H9 (cell line): ENCODE results near the gene ARMC9. TPM values are rescaled to one million over a fixed set of nuclear protein-coding genes. Genes with fewer than 3 reads are reported as not detected.

ENCODE experiments used
- DNase-seq: peaks from one replicate; pipeline ENCODE4 v3.0.0-alpha.2; 2017
- H2AFZ ChIP-seq: one replicate; pipeline ENCODE4 v1.6.1; 2013; ENCODE audit warnings: mild to moderate bottlenecking, low read length, control low read depth, moderate library complexity
- H2AK5ac ChIP-seq: 2 replicates; pipeline ENCODE4 v1.6.1; 2013; ENCODE audit warnings: low read length, control low read depth, mixed read lengths; ENCODE audit not compliant: insufficient read length
- H2BK120ac ChIP-seq: one replicate; pipeline ENCODE4 v1.6.1; 2013; ENCODE audit warnings: low read depth, mild to moderate bottlenecking, low read length, control low read depth, inconsistent platforms; ENCODE audit not compliant: poor library complexity, severe bottlenecking
- H2BK12ac ChIP-seq: 2 replicates; pipeline ENCODE4 v1.6.1; 2013; ENCODE audit warnings: low read length, control low read depth, mixed read lengths, low read depth; ENCODE audit not compliant: insufficient read length
- H2BK15ac ChIP-seq: 2 replicates; pipeline ENCODE4 v1.6.1; 2013; ENCODE audit warnings: low read depth, low read length, control low read depth
- H2BK20ac ChIP-seq: one replicate; pipeline ENCODE4 v1.6.1; 2013; ENCODE audit warnings: low read depth, mild to moderate bottlenecking, low read length, control low read depth, inconsistent platforms; ENCODE audit not compliant: poor library complexity, severe bottlenecking
- H2BK5ac ChIP-seq: 2 replicates; pipeline ENCODE4 v1.6.1; 2013; ENCODE audit warnings: low read length, control low read depth, mixed read lengths; ENCODE audit not compliant: insufficient read length
- H3K14ac ChIP-seq: 2 replicates; pipeline ENCODE4 v1.6.1; 2013; ENCODE audit warnings: low read length, control low read depth; ENCODE audit not compliant: insufficient read depth
- H3K18ac ChIP-seq: 2 replicates; pipeline ENCODE4 v1.6.1; 2013; ENCODE audit warnings: low read depth, mild to moderate bottlenecking, mixed read lengths, low read length, control low read depth; ENCODE audit not compliant: insufficient read length
- H3K23ac ChIP-seq: 2 replicates; pipeline ENCODE4 v1.6.1; 2013; ENCODE audit warnings: low read length, control low read depth, mixed read lengths, low read depth; ENCODE audit not compliant: insufficient read length
- H3K23me2 ChIP-seq: 2 replicates; pipeline ENCODE4 v1.6.1; 2013; ENCODE audit warnings: low read depth, mild to moderate bottlenecking, mixed read lengths, low read length, control low read depth; ENCODE audit not compliant: insufficient read length, poor library complexity, severe bottlenecking
- H3K27ac ChIP-seq: 2 replicates; pipeline ENCODE4 v1.5.1; 2013; ENCODE audit warnings: low read length, control low read depth, mixed read lengths, low read depth; ENCODE audit not compliant: insufficient read length
- H3K27me3 ChIP-seq: 2 replicates; pipeline ENCODE4 v1.6.1; 2013; ENCODE audit warnings: low read length, control low read depth, inconsistent platforms; ENCODE audit not compliant: insufficient read depth
- H3K4ac ChIP-seq: 2 replicates; pipeline ENCODE4 v1.6.1; 2013; ENCODE audit warnings: low read depth, mild to moderate bottlenecking, control low read depth, inconsistent platforms, low read length, moderate library complexity
- H3K4me1 ChIP-seq: 2 replicates; pipeline ENCODE4 v1.6.1; 2013; ENCODE audit warnings: low read length, control low read depth, inconsistent platforms; ENCODE audit not compliant: insufficient read depth
- H3K4me2 ChIP-seq: 2 replicates; pipeline ENCODE4 v1.6.1; 2013; ENCODE audit warnings: low read length, control low read depth, mixed read lengths; ENCODE audit not compliant: insufficient read length, insufficient read depth
- H3K56ac ChIP-seq: 2 replicates; pipeline ENCODE4 v1.6.1; 2013; ENCODE audit warnings: low read depth, mild to moderate bottlenecking, mixed read lengths, low read length, control low read depth; ENCODE audit not compliant: insufficient read length
- H3K79me1 ChIP-seq: 2 replicates; pipeline ENCODE4 v1.6.1; 2013; ENCODE audit warnings: low read depth, mild to moderate bottlenecking, moderate library complexity, low read length, control low read depth, inconsistent platforms; ENCODE audit not compliant: insufficient read depth, poor library complexity, severe bottlenecking
- H3K79me2 ChIP-seq: 2 replicates; pipeline ENCODE4 v1.6.1; 2013; ENCODE audit warnings: low read length, control low read depth, inconsistent platforms; ENCODE audit not compliant: insufficient read depth
- H3K9ac ChIP-seq: 2 replicates; pipeline ENCODE4 v1.6.1; 2013; ENCODE audit warnings: low read length, control low read depth, mixed read lengths; ENCODE audit not compliant: insufficient read length; ENCODE audit errors: extremely low read depth
- H3K9me3 ChIP-seq: one replicate; pipeline ENCODE4 v1.6.1; 2013; ENCODE audit warnings: low read depth, low read length, inconsistent platforms; ENCODE audit not compliant: control insufficient read depth
- H3T11ph ChIP-seq: one replicate; pipeline ENCODE4 v1.6.1; 2013; ENCODE audit warnings: mild to moderate bottlenecking, low read length, control low read depth, inconsistent platforms
- H4K20me1 ChIP-seq: one replicate; pipeline ENCODE4 v1.6.1; 2013; ENCODE audit not compliant: control insufficient read depth, insufficient read length, insufficient read depth
- H4K5ac ChIP-seq: 2 replicates; pipeline ENCODE4 v1.6.1; 2013; ENCODE audit warnings: low read depth, mild to moderate bottlenecking, mixed read lengths, low read length, control low read depth; ENCODE audit not compliant: insufficient read length
- H4K8ac ChIP-seq: replicated peaks from 2 replicates; pipeline ENCODE4 v1.6.1; 2013; ENCODE audit warnings: low read length, control low read depth, mixed read lengths, low read depth; ENCODE audit not compliant: insufficient read length
- H4K91ac ChIP-seq: 2 replicates; pipeline ENCODE4 v1.6.1; 2013; ENCODE audit warnings: low read depth, mild to moderate bottlenecking, moderate library complexity, mixed read lengths, low read length, control low read depth; ENCODE audit not compliant: insufficient read length
- H3K27ac Mint-ChIP-seq, 3 experiments: 2 replicates in 2 of 3; 3 replicates in 1 of 3; pipeline ENCODE4 v1.8.0; 2020 to 2021; ENCODE audit warnings: mixed read lengths in 3 of 3, mild to moderate bottlenecking in 1 of 3, moderate library complexity in 1 of 3
- H3K27me3 Mint-ChIP-seq: 2 replicates; pipeline ENCODE4 v1.8.0; 2021; ENCODE audit warnings: low read depth, mild to moderate bottlenecking, moderate library complexity, mixed read lengths
- H3K36me3 Mint-ChIP-seq, 3 experiments: 2 replicates in 2 of 3; 3 replicates in 1 of 3; pipeline ENCODE4 v1.8.0; 2020 to 2021; ENCODE audit warnings: low read depth in 3 of 3, mixed read lengths in 3 of 3; ENCODE audit not compliant: insufficient read depth in 1 of 3
- H3K4me1 Mint-ChIP-seq, 2 experiments: 2 replicates each; pipeline ENCODE4 v1.8.0; 2020; ENCODE audit warnings: mixed read lengths in 2 of 2
- H3K4me3 Mint-ChIP-seq, 2 experiments: 2 replicates in 1 of 2; 3 replicates in 1 of 2; pipeline ENCODE4 v1.8.0; 2020 to 2021; ENCODE audit warnings: mild to moderate bottlenecking in 2 of 2, mixed read lengths in 2 of 2, moderate library complexity in 1 of 2
- H3K9me3 Mint-ChIP-seq, 2 experiments: 2 replicates in 1 of 2; 3 replicates in 1 of 2; pipeline ENCODE4 v1.8.0; 2020; ENCODE audit warnings: mild to moderate bottlenecking in 2 of 2, mixed read lengths in 2 of 2, moderate library complexity in 1 of 2
- WGBS: extraction: QIAGEN DNeasy Blood & Tissue Kit; methylation state at CpG from one replicate; pipeline ENCODE4 v1.1.7; 2013; ENCODE audit warnings: missing lambda C conversion rate, low lambda C conversion rate, mixed read lengths; ENCODE audit not compliant: insufficient read length; ENCODE audit errors: extremely low coverage; 5-methylcytosine and 5-hydroxymethylcytosine counted together
- total RNA-seq: library from RNA; stranded (reverse); gene quantifications from 2 replicates; pipeline ENCODE4 v1.2.1, GENCODE V29; 2021
- TF ChIP-seq, protein P1 (sequence below): fragments of 200-600 bp; sonication (generic); conservative IDR thresholded peaks from 3 replicates; pipeline ENCODE4 v1.8.0; 2021; ENCODE audit warnings: antibody characterized with exemption, mild to moderate bottlenecking

ARMC9 gene
- total RNA-seq, 1 experiment from 2014 or later = 37.6 TPM

DNA sequence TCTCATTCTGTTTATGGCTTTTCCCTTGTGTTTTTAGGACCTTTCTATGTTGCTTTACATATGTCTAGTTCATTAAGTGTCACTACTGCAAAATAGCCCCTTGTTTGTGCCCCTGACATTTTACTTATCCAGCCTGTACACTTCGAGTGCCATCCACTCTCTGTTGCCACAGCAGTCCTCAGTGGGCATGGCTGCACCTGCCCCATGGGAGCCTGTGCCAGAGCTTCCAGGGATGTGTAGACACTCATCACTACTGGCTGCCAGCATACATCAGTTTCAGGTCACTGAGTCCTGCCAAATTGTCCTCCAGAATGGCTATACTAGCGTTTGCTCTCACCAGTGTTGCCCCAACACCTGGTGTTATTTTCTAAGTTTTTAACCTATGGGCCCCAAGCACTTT is 80.4 kb downstream of the ARMC9 start:
- H2AFZ ChIP-seq = no peak overlapping the region
- no peak overlapping the region for H3K27ac Mint-ChIP-seq
- H3K23ac ChIP-seq = no peak overlapping the region
- WGBS = no CpG with 5 or more reads among the region's 2 CpGs
- no peak for DNase-seq
- no peaks in the 10 kb centered on the region for H3K79me1 ChIP-seq
- H4K91ac ChIP-seq = no peak overlapping the region
- H3K18ac ChIP-seq = no peak overlapping the region
- H3K4me1 Mint-ChIP-seq = no peaks in the 10 kb centered on the region
- H4K5ac ChIP-seq = no peak overlapping the region
- H4K20me1 ChIP-seq = no peaks in the 10 kb centered on the region
- H3K4me3 Mint-ChIP-seq = no peak overlapping the region
- no peak overlapping the region for H3K9ac ChIP-seq
- H2AK5ac ChIP-seq = no peak overlapping the region
- H3K9me3 Mint-ChIP-seq = no peaks in the 10 kb centered on the region
- H3K4ac ChIP-seq = no peak overlapping the region
- no peaks in the 10 kb centered on the region for H3K27me3 ChIP-seq
- no peaks in the 10 kb centered on the region for H3K27me3 Mint-ChIP-seq
- no peaks in the 10 kb centered on the region for H3K4me1 ChIP-seq
- H2BK120ac ChIP-seq = no peak overlapping the region
- H3K79me2 ChIP-seq = no peaks in the 10 kb centered on the region
- H3K4me2 ChIP-seq = no peak overlapping the region
- H3T11ph ChIP-seq = no peak overlapping the region
- H2BK12ac ChIP-seq = no peak overlapping the region
- TF ChIP-seq, protein P1, sequence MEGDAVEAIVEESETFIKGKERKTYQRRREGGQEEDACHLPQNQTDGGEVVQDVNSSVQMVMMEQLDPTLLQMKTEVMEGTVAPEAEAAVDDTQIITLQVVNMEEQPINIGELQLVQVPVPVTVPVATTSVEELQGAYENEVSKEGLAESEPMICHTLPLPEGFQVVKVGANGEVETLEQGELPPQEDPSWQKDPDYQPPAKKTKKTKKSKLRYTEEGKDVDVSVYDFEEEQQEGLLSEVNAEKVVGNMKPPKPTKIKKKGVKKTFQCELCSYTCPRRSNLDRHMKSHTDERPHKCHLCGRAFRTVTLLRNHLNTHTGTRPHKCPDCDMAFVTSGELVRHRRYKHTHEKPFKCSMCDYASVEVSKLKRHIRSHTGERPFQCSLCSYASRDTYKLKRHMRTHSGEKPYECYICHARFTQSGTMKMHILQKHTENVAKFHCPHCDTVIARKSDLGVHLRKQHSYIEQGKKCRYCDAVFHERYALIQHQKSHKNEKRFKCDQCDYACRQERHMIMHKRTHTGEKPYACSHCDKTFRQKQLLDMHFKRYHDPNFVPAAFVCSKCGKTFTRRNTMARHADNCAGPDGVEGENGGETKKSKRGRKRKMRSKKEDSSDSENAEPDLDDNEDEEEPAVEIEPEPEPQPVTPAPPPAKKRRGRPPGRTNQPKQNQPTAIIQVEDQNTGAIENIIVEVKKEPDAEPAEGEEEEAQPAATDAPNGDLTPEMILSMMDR = no peak
- H3K14ac ChIP-seq = no peak overlapping the region
- H3K27ac ChIP-seq = no peak overlapping the region
- no peak overlapping the region for H4K8ac ChIP-seq
- H3K36me3 Mint-ChIP-seq = peaks cover 4 to 56% (median 27%) of the 10 kb centered on the region in 3 experiments; a peak in 6 of 7 replicates
- no peaks in the 10 kb centered on the region for H3K9me3 ChIP-seq
- no peaks in the 10 kb centered on the region for H3K23me2 ChIP-seq
- no peak overlapping the region for H2BK15ac ChIP-seq
- H2BK20ac ChIP-seq = no peak overlapping the region
- no peak overlapping the region for H2BK5ac ChIP-seq
- no peak overlapping the region for H3K56ac ChIP-seq
